ENCODE results near the gene SF1.

- TF ChIP-seq, protein P1, sequence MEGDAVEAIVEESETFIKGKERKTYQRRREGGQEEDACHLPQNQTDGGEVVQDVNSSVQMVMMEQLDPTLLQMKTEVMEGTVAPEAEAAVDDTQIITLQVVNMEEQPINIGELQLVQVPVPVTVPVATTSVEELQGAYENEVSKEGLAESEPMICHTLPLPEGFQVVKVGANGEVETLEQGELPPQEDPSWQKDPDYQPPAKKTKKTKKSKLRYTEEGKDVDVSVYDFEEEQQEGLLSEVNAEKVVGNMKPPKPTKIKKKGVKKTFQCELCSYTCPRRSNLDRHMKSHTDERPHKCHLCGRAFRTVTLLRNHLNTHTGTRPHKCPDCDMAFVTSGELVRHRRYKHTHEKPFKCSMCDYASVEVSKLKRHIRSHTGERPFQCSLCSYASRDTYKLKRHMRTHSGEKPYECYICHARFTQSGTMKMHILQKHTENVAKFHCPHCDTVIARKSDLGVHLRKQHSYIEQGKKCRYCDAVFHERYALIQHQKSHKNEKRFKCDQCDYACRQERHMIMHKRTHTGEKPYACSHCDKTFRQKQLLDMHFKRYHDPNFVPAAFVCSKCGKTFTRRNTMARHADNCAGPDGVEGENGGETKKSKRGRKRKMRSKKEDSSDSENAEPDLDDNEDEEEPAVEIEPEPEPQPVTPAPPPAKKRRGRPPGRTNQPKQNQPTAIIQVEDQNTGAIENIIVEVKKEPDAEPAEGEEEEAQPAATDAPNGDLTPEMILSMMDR (IDR thresholded peaks at IDR 0.05; ENCODE audit: low read depth, low read length), result no peak
- TF ChIP-seq POLR2A (IDR thresholded peaks at IDR 0.05; ENCODE audit: extremely low read depth, insufficient read length), result no peak
Measured at GRCh38 chr11:64718780-64719124, 59.6 kb downstream of the SF1 start.
